Thymus (tissue), 11 donors: Measurements from ENCODE around the gene TMBIM1. TPM values are rescaled to one million over a fixed set of nuclear protein-coding genes. Genes with fewer than 3 reads are reported as not detected.
A peak's percentile ranks its signal among the peaks of the same experiment; 100 is the strongest.

Source experiments
- DNase-seq, 9 donors: peaks; one replicate each; pipeline ENCODE4 v3.0.0-alpha.2; 2013; ENCODE audit warnings: low spot score in 9 of 9, low read depth in 6 of 9, missing footprints in 1 of 9
- H3K27ac ChIP-seq, 2 donors: one replicate each; pipeline ENCODE4 v1.5.1; 2013; ENCODE audit warnings: control low read depth in 1 of 2, low read depth in 1 of 2, low read length in 1 of 2, mild to moderate bottlenecking in 1 of 2, moderate library complexity in 1 of 2
- H3K27me3 ChIP-seq, 2 donors: one replicate each; pipeline ENCODE4 v1.5.1; 2013; ENCODE audit warnings: low read length in 1 of 2; ENCODE audit not compliant: control insufficient read depth in 2 of 2, insufficient read depth in 1 of 2
- H3K36me3 ChIP-seq, 2 donors: one replicate each; pipeline ENCODE4 v1.5.1; 2013; ENCODE audit warnings: low read length in 1 of 2, mild to moderate bottlenecking in 1 of 2, moderate library complexity in 1 of 2; ENCODE audit not compliant: control insufficient read depth in 2 of 2, insufficient read depth in 2 of 2
- H3K4me1 ChIP-seq, 2 donors: one replicate each; pipeline ENCODE4 v1.5.1; 2013; ENCODE audit warnings: low read length in 2 of 2; ENCODE audit not compliant: control insufficient read depth in 2 of 2, insufficient read depth in 2 of 2
- H3K4me3 ChIP-seq, 2 donors: one replicate each; pipeline ENCODE4 v1.5.1; 2013; ENCODE audit warnings: low read length in 2 of 2, control low read depth in 1 of 2, mild to moderate bottlenecking in 1 of 2
- H3K9me3 ChIP-seq, 2 donors: one replicate each; pipeline ENCODE4 v1.5.1; 2013; ENCODE audit warnings: low read length in 1 of 2, mild to moderate bottlenecking in 1 of 2; ENCODE audit not compliant: control insufficient read depth in 2 of 2, insufficient read depth in 1 of 2
- WGBS: extraction: QIAGEN DNeasy Blood & Tissue Kit; methylation state at CpG from one replicate; pipeline ENCODE4 v1.1.7; 2013; 5-methylcytosine and 5-hydroxymethylcytosine counted together
- polyA plus RNA-seq: library from polyadenylated mRNA; stranded (reverse); fragments of 200-250 nt; gene quantifications from one replicate; pipeline ENCODE4 v1.2.3, GENCODE V29; 2013
- total RNA-seq: library from RNA; stranded (reverse); fragments of 120-200 nt; gene quantifications from one replicate; pipeline ENCODE4 v1.2.4, GENCODE V29; 2013
- donor health status: healthy.

TMBIM1 gene
- total and polyA plus RNA-seq, 2 donors: 44.0 to 56.2 TPM

GRCh38 chr2:218257390-218257981, 34.8 kb downstream of the TMBIM1 start:
- WGBS: 30% methylated on average over 8 of the region's 8 CpGs
- H3K4me3 ChIP-seq: no peak overlapping the region
- DNase-seq: peak in 3 of 9 donors; percentile 22 to 65 (median 41)
- peaks cover 36 to 42% of the 10 kb centered on the region in 2 donors for H3K36me3 ChIP-seq
- no peaks in the 10 kb centered on the region for H3K9me3 ChIP-seq
- H3K27ac ChIP-seq: peak overlapping the region; percentile 61
- H3K4me1 ChIP-seq: peaks cover 0 to 7% of the 10 kb centered on the region in 2 donors
- no peaks in the 10 kb centered on the region for H3K27me3 ChIP-seq

DNA sequence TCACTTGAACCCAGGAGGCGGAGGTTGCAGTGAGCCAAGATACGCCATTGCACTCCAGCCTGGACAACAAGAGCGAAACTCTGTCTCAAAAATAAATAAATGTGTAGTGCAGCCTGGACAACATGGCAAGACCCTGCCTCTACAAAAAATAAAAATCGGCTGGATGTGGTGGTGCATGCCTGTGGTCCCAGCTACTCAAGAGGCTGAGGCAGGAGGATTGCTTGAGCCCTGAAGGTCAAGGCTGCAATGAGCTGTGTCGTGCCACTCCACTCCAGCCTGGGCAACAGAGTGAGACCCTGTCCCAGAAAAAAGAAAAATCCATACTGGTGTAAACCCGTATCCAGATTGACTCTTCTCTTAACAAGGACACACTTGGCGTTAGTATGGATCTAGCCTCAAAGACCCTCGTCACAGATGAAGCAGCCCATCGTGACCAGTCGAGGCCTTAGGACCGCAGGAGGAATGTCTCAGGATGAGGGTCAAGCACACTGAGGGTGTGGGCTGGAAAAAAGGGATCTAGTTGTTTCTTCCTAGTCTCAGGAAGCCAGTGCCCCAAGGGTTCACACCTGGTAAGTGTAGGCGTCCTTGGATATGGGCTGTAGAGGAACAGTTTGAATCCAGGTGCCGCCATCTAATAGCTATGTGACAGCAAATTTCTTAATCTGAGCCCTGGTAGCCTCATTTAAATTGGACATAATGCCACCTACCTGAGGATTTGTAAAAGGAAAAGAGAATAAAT, 35.5 kb downstream of the TMBIM1 start:
- no peak for DNase-seq
- 95% methylated on average over 13 of the region's 13 CpGs for WGBS
- peak overlapping the region; percentile 9 to 61 for H3K27ac ChIP-seq
- H3K4me3 ChIP-seq: no peak overlapping the region
- H3K9me3 ChIP-seq: no peaks in the 10 kb centered on the region
- H3K27me3 ChIP-seq: no peaks in the 10 kb centered on the region
- peaks cover 0 to 7% of the 10 kb centered on the region in 2 donors for H3K4me1 ChIP-seq
- peaks cover 43 to 48% of the 10 kb centered on the region in 2 donors for H3K36me3 ChIP-seq

DNA sequence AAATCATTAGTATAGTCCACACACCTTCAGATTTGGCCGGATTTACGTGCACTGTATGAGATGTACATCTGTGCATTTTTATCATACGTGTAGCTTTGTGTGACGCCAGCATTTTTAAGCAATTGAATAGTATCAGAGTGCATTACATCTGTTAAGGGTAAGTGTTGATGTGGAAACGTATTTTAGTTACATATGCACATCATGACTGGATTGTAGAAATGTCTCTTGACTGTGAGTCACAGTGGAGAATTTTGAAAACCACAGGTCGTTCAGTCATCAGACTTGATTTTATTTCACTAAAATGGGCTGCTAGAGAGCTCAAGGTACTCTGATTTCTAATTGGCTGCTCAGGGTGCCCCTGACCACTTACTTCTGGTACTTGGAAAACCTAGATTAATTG, 36.9 kb downstream of the TMBIM1 start:
- H3K27me3 ChIP-seq: no peaks in the 10 kb centered on the region
- DNase-seq: no peak
- WGBS: 97% methylated on average over 6 of the region's 6 CpGs
- peaks cover 56 to 61% of the 10 kb centered on the region in 2 donors for H3K36me3 ChIP-seq
- no peak overlapping the region for H3K4me3 ChIP-seq
- H3K9me3 ChIP-seq: no peaks in the 10 kb centered on the region
- peaks cover 0 to 7% of the 10 kb centered on the region in 2 donors for H3K4me1 ChIP-seq
- H3K27ac ChIP-seq: no peak overlapping the region

DNA sequence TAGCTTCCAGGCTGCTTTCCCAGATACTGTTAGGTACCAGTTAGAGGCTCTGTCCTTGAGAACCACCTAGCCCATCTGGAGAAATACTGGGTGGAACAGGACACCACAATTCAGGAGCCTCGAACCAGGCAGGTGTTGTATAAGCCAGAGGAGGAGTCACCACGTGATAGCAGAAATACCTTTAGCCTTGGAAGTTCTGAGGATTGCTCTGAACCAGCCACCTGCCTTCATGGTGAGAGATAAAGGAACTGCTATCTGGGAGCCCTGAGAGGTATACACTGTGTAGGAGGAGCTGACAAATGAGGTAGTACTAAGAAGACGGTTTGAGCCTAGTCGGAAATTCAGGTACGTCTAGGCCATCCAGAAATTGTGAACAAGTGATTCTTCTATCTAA, 39.1 kb downstream of the TMBIM1 start:
- H3K36me3 ChIP-seq: peaks cover 78 to 83% of the 10 kb centered on the region in 2 donors
- no peak overlapping the region for H3K27ac ChIP-seq
- peaks cover 0 to 7% of the 10 kb centered on the region in 2 donors for H3K4me1 ChIP-seq
- no peak overlapping the region for H3K4me3 ChIP-seq
- WGBS: 93% methylated on average over 5 of the region's 5 CpGs
- DNase-seq: no peak
- H3K27me3 ChIP-seq: no peaks in the 10 kb centered on the region
- H3K9me3 ChIP-seq: no peaks in the 10 kb centered on the region

GRCh38 chr2:218252509-218253231, 39.6 kb downstream of the TMBIM1 start:
- no peak overlapping the region for H3K4me3 ChIP-seq
- WGBS: 89% methylated on average over 7 of the region's 7 CpGs
- no peaks in the 10 kb centered on the region for H3K9me3 ChIP-seq
- H3K27ac ChIP-seq: no peak overlapping the region
- peaks cover 83 to 89% of the 10 kb centered on the region in 2 donors for H3K36me3 ChIP-seq
- no peaks in the 10 kb centered on the region for H3K27me3 ChIP-seq
- no peak for DNase-seq
- peaks cover 0 to 4% of the 10 kb centered on the region in 2 donors for H3K4me1 ChIP-seq

- H3K27me3 ChIP-seq: no peaks in the 10 kb centered on the region
- 98% methylated on average over 13 of the region's 13 CpGs for WGBS
- H3K9me3 ChIP-seq: no peaks in the 10 kb centered on the region
- no peak overlapping the region for H3K27ac ChIP-seq
- no peak for DNase-seq
- H3K36me3 ChIP-seq: peaks cover 97 to 98% of the 10 kb centered on the region in 2 donors
- no peak overlapping the region for H3K4me3 ChIP-seq
- H3K4me1 ChIP-seq: no peaks in the 10 kb centered on the region
Observed at GRCh38 chr2:218249691-218250090, 42.6 kb downstream of the TMBIM1 start.

- 87% methylated on average over 5 of the region's 5 CpGs for WGBS
Observed at GRCh38 chr2:218245214-218245613, 47.1 kb downstream of the TMBIM1 start.

GRCh38 chr2:218244665-218245064, 47.6 kb downstream of the TMBIM1 start:
- H3K4me3 ChIP-seq: no peak overlapping the region
- over 99% methylated on average over 2 of the region's 2 CpGs for WGBS
- H3K36me3 ChIP-seq: peaks cover 80 to 92% of the 10 kb centered on the region in 2 donors

More at GRCh38 chr2:218245214-218245613, 47.1 kb downstream of the TMBIM1 start:
- Histone ChIP-seq H3K4me3 (no peak overlapping the region), H3K27me3 (no peaks in the 10 kb centered on the region), H3K27ac (no peak overlapping the region), H3K4me1 (no peaks in the 10 kb centered on the region), H3K36me3 (peaks cover 80 to 93% of the 10 kb centered on the region in 2 donors), H3K9me3 (no peaks in the 10 kb centered on the region)
- DNase-seq: no peak

DNA sequence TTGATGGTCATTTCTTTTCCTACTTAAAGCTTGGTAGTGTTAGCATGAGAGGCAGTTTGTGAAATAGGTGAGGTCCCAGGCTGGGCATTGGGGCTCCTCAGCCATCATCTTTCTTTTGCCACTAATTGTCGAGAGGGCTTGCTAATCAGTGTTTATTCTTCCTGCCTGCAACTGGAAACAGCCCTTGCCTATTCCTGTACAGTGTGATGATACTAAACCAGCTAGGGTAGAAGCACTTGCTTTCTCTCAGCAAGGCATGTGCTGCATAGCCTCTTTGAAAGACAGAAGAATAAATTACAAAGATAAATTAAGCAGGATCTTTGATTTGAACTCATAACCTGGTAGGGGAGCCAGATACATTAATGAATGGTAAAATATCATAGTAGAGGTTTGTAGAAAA, 48.1 kb downstream of the TMBIM1 start:
- DNase-seq: no peak
- 94% methylated on average over 1 of the region's 1 CpG for WGBS
- Histone ChIP-seq H3K4me3 (no peak overlapping the region), H3K36me3 (peaks cover 80 to 92% of the 10 kb centered on the region in 2 donors), H3K27me3 (no peaks in the 10 kb centered on the region), H3K9me3 (no peaks in the 10 kb centered on the region), H3K4me1 (no peaks in the 10 kb centered on the region), H3K27ac (no peak overlapping the region)

More at GRCh38 chr2:218244665-218245064, 47.6 kb downstream of the TMBIM1 start:
- no peak overlapping the region for H3K27ac ChIP-seq
- no peak for DNase-seq
- H3K9me3 ChIP-seq: no peaks in the 10 kb centered on the region
- H3K4me1 ChIP-seq: no peaks in the 10 kb centered on the region
- no peaks in the 10 kb centered on the region for H3K27me3 ChIP-seq
